OCI-LY1 (cell line): ENCODE results near the gene ACTN4.

Experiments
- H2AFZ ChIP-seq: fragments of 200-600 bp; sonication (generic), shearing (Covaris generic); 2 replicates; pipeline ENCODE4 v1.6.0; 2014; ENCODE audit warnings: antibody characterized with exemption, mild to moderate bottlenecking, low read length
- H3F3A ChIP-seq: fragments of 200-600 bp; sonication (generic), shearing (Covaris generic); 2 replicates; pipeline ENCODE4 v1.6.0; 2014; ENCODE audit warnings: mild to moderate bottlenecking, antibody characterized with exemption, low read length, moderate library complexity; ENCODE audit not compliant: insufficient read depth
- H3K27ac ChIP-seq: fragments of 200-600 bp; sonication (generic); 2 replicates; pipeline ENCODE4 v1.5.1; 2014; ENCODE audit warnings: low read length, mixed run types, mild to moderate bottlenecking, low read depth; ENCODE audit not compliant: poor library complexity, severe bottlenecking
- H3K27me3 ChIP-seq: fragments of 200-600 bp; sonication (generic); 2 replicates; pipeline ENCODE4 v1.6.0; 2014; ENCODE audit warnings: antibody characterized with exemption, mild to moderate bottlenecking, low read length, moderate library complexity; ENCODE audit not compliant: insufficient read depth
- H3K36me3 ChIP-seq: fragments of 200-600 bp; sonication (generic); 2 replicates; pipeline ENCODE4 v1.6.1; 2014; ENCODE audit warnings: mild to moderate bottlenecking, antibody characterized with exemption, low read length, moderate library complexity, mixed read lengths; ENCODE audit not compliant: insufficient read depth
- H3K4me1 ChIP-seq: fragments of 200-600 bp; sonication (generic); 2 replicates; pipeline ENCODE4 v1.5.1; 2014; ENCODE audit warnings: mild to moderate bottlenecking, low read length, moderate library complexity; ENCODE audit not compliant: insufficient read depth, severe bottlenecking
- H3K4me2 ChIP-seq: fragments of 200-600 bp; sonication (generic), shearing (Covaris generic); 2 replicates; pipeline ENCODE4 v1.6.1; 2014; ENCODE audit warnings: low read length
- H3K4me3 ChIP-seq: fragments of 200-600 bp; sonication (generic); 2 replicates; pipeline ENCODE4 v1.5.1; 2014; ENCODE audit warnings: low read length, low read depth, mild to moderate bottlenecking, mixed read lengths; ENCODE audit not compliant: poor library complexity, severe bottlenecking
- H3K79me2 ChIP-seq: fragments of 200-600 bp; shearing (Covaris generic); 2 replicates; pipeline ENCODE4 v1.6.1; 2016; ENCODE audit warnings: mixed run types, low read length, mixed read lengths; ENCODE audit not compliant: insufficient read depth
- H3K9ac ChIP-seq: fragments of 200-600 bp; sonication (generic), shearing (Covaris generic); 2 replicates; pipeline ENCODE4 v1.6.1; 2014; ENCODE audit warnings: mild to moderate bottlenecking, low read length, mixed read lengths
- H3K9me2 ChIP-seq: fragments of 200-600 bp; sonication (generic), shearing (Covaris generic); 2 replicates; pipeline ENCODE4 v1.6.1; 2014; ENCODE audit warnings: low read depth, mild to moderate bottlenecking, low read length, mixed read lengths
- H3K9me3 ChIP-seq: fragments of 200-600 bp; shearing (Covaris generic); 2 replicates; pipeline ENCODE4 v1.6.1; 2014; ENCODE audit warnings: low read length, mixed read lengths
- H4K20me1 ChIP-seq: fragments of 200-600 bp; sonication (generic), shearing (Covaris generic); 2 replicates; pipeline ENCODE4 v1.6.0; 2016; ENCODE audit warnings: mild to moderate bottlenecking, low read length; ENCODE audit not compliant: insufficient read depth
- CTCF ChIP-seq: fragments of 200-600 bp; sonication (generic), shearing (Covaris generic); IDR thresholded peaks from 2 replicates; pipeline ENCODE4 v1.5.1; 2017; ENCODE audit warnings: mild to moderate bottlenecking, antibody characterized with exemption, low read length, moderate library complexity, mixed read lengths
- EZH2 ChIP-seq: fragments of 200-600 bp; sonication (generic), shearing (Covaris generic); IDR thresholded peaks from 2 replicates; pipeline ENCODE4 v1.8.0; 2017; ENCODE audit warnings: borderline replicate concordance, mixed run types, mild to moderate bottlenecking, antibody characterized with exemption, low read length, moderate library complexity, mixed read lengths

The ACTN4 gene

GRCh38 chr19:38743394-38744297 is 96.2 kb downstream of the ACTN4 start:
- no peak overlapping the region for H2AFZ ChIP-seq
- H3K9me2 ChIP-seq = no peaks in the 10 kb centered on the region
- H3K36me3 ChIP-seq = no peaks in the 10 kb centered on the region
- no peak overlapping the region for H3K4me3 ChIP-seq
- TF ChIP-seq CTCF (no peak), EZH2 (no peak)
- no peak overlapping the region for H3K4me2 ChIP-seq
- no peaks in the 10 kb centered on the region for H3F3A ChIP-seq
- no peaks in the 10 kb centered on the region for H3K9me3 ChIP-seq
- no peaks in the 10 kb centered on the region for H3K79me2 ChIP-seq
- H4K20me1 ChIP-seq = no peaks in the 10 kb centered on the region
- H3K27me3 ChIP-seq = no peaks in the 10 kb centered on the region
- H3K27ac ChIP-seq = no peak overlapping the region
- no peaks in the 10 kb centered on the region for H3K4me1 ChIP-seq
- H3K9ac ChIP-seq = no peak overlapping the region

GRCh38 chr19:38744298-38744681 is 96.8 kb downstream of the ACTN4 start, which contains the start of gene CAPN12:
TSS of gene CAPN12 (minus strand) at chr19:38744474. CDS start at chr19:38744165, 309 bp downstream.
- H3K27ac ChIP-seq = no peak within 1 kb of the TSS
- H3F3A ChIP-seq = no peaks in the 10 kb centered on the region
- no peaks in the 10 kb centered on the region for H4K20me1 ChIP-seq
- no peaks in the 10 kb centered on the region for H3K9me2 ChIP-seq
- no peaks in the 10 kb centered on the region for H3K27me3 ChIP-seq
- H3K9me3 ChIP-seq = no peaks in the 10 kb centered on the region
- no peak within 1 kb of the TSS for H3K4me2 ChIP-seq
- TF ChIP-seq CTCF (no peak), EZH2 (no peak)
- H3K79me2 ChIP-seq = no peaks in the 10 kb centered on the region
- H3K4me1 ChIP-seq = no peaks in the 10 kb centered on the region
- H3K4me3 ChIP-seq = no peak within 1 kb of the TSS
- H3K36me3 ChIP-seq = no peaks in the 10 kb centered on the region
- no peak within 1 kb of the TSS for H3K9ac ChIP-seq
- no peak within 1 kb of the TSS for H2AFZ ChIP-seq

GRCh38 chr19:38744874-38745273 is 97.4 kb downstream of the ACTN4 start:
- Histone ChIP-seq H3K36me3 (no peaks in the 10 kb centered on the region), H3K9me2 (no peaks in the 10 kb centered on the region), H3K79me2 (no peaks in the 10 kb centered on the region), H3K4me3 (no peak overlapping the region), H3F3A (no peaks in the 10 kb centered on the region), H3K9ac (no peak overlapping the region), H3K9me3 (no peaks in the 10 kb centered on the region), H4K20me1 (no peaks in the 10 kb centered on the region), H3K4me2 (no peak overlapping the region), H3K27me3 (no peaks in the 10 kb centered on the region), H3K4me1 (no peaks in the 10 kb centered on the region), H3K27ac (no peak overlapping the region), H2AFZ (no peak overlapping the region)
- TF ChIP-seq CTCF = no peak
- no peak for TF ChIP-seq EZH2
